ENCODE results near the gene RAB4B.
"Not testable (repeated sequence)": the region's sequence is repeated elsewhere in the genome, so short reads cannot be mapped to it uniquely, and the experiment has no call there.

Gene RAB4B

GRCh38 chr19:40810649-40811408 lies 32.8 kb downstream of the RAB4B start:
- CTCF ChIA-PET, POLR2A ChIA-PET: not testable (repeated sequence)
- DNase-seq (ENCODE audit: extremely low spot score) = peak; percentile 20
- TF ChIP-seq L3MBTL2 (conservative IDR thresholded peaks at IDR 0.05) = peak; percentile 39

- ChIA-PET POLR2A (interaction anchor here (1.1 kb wide), 1 partner anchor 61 kb away, joined by 4 read pairs; the partner anchor contains the start of gene ACTMAP), CTCF (no interaction called here)
- DNase-seq (ENCODE audit: extremely low spot score) = no peak
- TF ChIP-seq ARNT (IDR thresholded peaks at IDR 0.05) = no peak
- no peak for TF ChIP-seq SP1 (IDR thresholded peaks at IDR 0.05)
- no peak for TF ChIP-seq SUZ12 (IDR thresholded peaks at IDR 0.05)
- TF ChIP-seq ZNF384 (IDR thresholded peaks at IDR 0.05) = no peak
- no peak for TF ChIP-seq ELF4 (IDR thresholded peaks at IDR 0.05)
- TF ChIP-seq BHLHE40 (IDR thresholded peaks at IDR 0.05; ENCODE audit: borderline replicate concordance) = no peak
Measured at GRCh38 chr19:40811478-40812341, 33.7 kb downstream of the RAB4B start.

GRCh38 chr19:40812571-40812970 lies 34.5 kb downstream of the RAB4B start:
- CTCF ChIA-PET = not testable (repeated sequence)
- POLR2A ChIA-PET = interaction anchor here (1.1 kb wide), 1 partner anchor 62 kb away, joined by 4 read pairs; the partner anchor contains the start of gene ACTMAP

GRCh38 chr19:40813182-40813581 lies 35.1 kb downstream of the RAB4B start:
- TF ChIP-seq ELF4 (IDR thresholded peaks at IDR 0.05) (no peak), HDGF (IDR thresholded peaks at IDR 0.05; ENCODE audit: borderline replicate concordance) (no peak), CTBP1 (IDR thresholded peaks at IDR 0.05; ENCODE audit: borderline replicate concordance) (no peak), SP1 (IDR thresholded peaks at IDR 0.05) (no peak), ARNT (IDR thresholded peaks at IDR 0.05) (no peak), LEF1 (IDR thresholded peaks at IDR 0.05; ENCODE audit: borderline replicate concordance) (no peak), NFRKB (IDR thresholded peaks at IDR 0.05) (no peak), L3MBTL2 (conservative IDR thresholded peaks at IDR 0.05) (no peak), SUZ12 (IDR thresholded peaks at IDR 0.05) (no peak), FOXA1 (IDR thresholded peaks at IDR 0.05) (no peak), FOXM1 (IDR thresholded peaks at IDR 0.05; ENCODE audit: borderline replicate concordance) (no peak), BHLHE40 (IDR thresholded peaks at IDR 0.05; ENCODE audit: borderline replicate concordance) (no peak), ZNF384 (IDR thresholded peaks at IDR 0.05) (no peak)
- CTCF ChIA-PET = no interaction called here
- POLR2A ChIA-PET = no interaction called here
- DNase-seq (ENCODE audit: extremely low spot score) = no peak

More at GRCh38 chr19:40812571-40812970, 34.5 kb downstream of the RAB4B start:
- DNase-seq (ENCODE audit: extremely low spot score) = not testable (repeated sequence)

- CTCF ChIA-PET = no interaction called here
- TF ChIP-seq ELF4 (IDR thresholded peaks at IDR 0.05) (no peak), HDGF (IDR thresholded peaks at IDR 0.05; ENCODE audit: borderline replicate concordance) (no peak), TARDBP (IDR thresholded peaks at IDR 0.05) (no peak), FOXA1 (IDR thresholded peaks at IDR 0.05) (no peak), ZNF384 (IDR thresholded peaks at IDR 0.05) (no peak), SP1 (IDR thresholded peaks at IDR 0.05) (no peak), ARNT (IDR thresholded peaks at IDR 0.05) (no peak), LEF1 (IDR thresholded peaks at IDR 0.05; ENCODE audit: borderline replicate concordance) (no peak), FOXM1 (IDR thresholded peaks at IDR 0.05; ENCODE audit: borderline replicate concordance) (no peak), L3MBTL2 (conservative IDR thresholded peaks at IDR 0.05) (no peak), BHLHE40 (IDR thresholded peaks at IDR 0.05; ENCODE audit: borderline replicate concordance) (no peak), FOXK2 (IDR thresholded peaks at IDR 0.05) (no peak), CTBP1 (IDR thresholded peaks at IDR 0.05; ENCODE audit: borderline replicate concordance) (no peak), PKNOX1 (IDR thresholded peaks at IDR 0.05) (no peak)
- POLR2A ChIA-PET = no interaction called here
- DNase-seq (ENCODE audit: extremely low spot score) = no peak
Measured at GRCh38 chr19:40815223-40815622, 37.2 kb downstream of the RAB4B start.

- not testable (repeated sequence) for DNase-seq (ENCODE audit: extremely low spot score)
- CTCF ChIA-PET = interaction anchor here (1.0 to 2.0 kb wide), 3 partner anchors 10 to 19 kb away, joined by 3 to 7 read pairs (median 3); no protein-coding TSS in a partner anchor
- POLR2A ChIA-PET = interaction anchor here (1.2 kb wide), 1 partner anchor 12 kb away, joined by 3 read pairs; no protein-coding TSS in a partner anchor
Measured at GRCh38 chr19:40818480-40819399, 40.7 kb downstream of the RAB4B start.

- POLR2A ChIA-PET = interaction anchor here (1.2 kb wide), 1 partner anchor 13 kb away, joined by 3 read pairs; no protein-coding TSS in a partner anchor
- CTCF ChIA-PET = interaction anchor here (0.7 to 2.0 kb wide), 4 partner anchors 9 to 67 kb away, joined by 3 to 7 read pairs (median 4); no protein-coding TSS in a partner anchor
- DNase-seq (ENCODE audit: extremely low spot score) = not testable (repeated sequence)
Measured at GRCh38 chr19:40819479-40820234, 41.6 kb downstream of the RAB4B start.

Data from HEK293T (cell line).